Measurements from ENCODE around the gene PAPPA.

DNA sequence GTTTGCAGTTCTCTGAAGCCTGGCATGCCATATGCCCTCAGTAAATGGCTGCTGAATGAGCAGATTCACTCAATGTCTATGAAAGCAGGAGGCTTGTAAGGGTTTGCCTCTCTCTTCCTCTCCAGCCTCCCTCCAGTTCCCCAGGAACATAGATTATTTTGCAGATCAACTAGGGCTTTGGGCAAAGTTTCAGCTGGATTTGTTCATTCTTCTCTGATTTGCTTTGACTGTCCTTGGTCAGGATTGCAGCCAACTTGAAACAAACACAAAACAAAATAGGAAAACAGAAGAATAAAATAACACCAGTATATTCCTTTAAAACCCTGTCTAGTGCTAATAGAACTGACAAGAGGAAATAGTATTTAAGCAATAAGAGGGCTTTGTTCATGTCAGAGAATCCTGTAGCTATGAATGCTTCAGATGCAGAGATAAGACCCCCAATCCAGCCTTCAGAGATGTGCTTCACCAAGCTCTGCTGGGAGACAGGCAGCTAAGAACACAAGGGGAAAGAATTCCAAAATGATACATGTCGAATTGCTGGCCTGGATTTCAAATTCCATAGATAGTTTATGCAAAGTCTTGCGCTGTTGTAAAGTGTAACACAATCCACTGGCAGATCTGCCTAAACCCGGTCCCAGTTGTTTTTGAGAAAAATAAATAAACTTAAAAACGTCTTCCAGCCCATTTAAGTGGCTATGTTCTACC lies 174.3 kb downstream of the PAPPA start:
- TF ChIP-seq, protein P1, sequence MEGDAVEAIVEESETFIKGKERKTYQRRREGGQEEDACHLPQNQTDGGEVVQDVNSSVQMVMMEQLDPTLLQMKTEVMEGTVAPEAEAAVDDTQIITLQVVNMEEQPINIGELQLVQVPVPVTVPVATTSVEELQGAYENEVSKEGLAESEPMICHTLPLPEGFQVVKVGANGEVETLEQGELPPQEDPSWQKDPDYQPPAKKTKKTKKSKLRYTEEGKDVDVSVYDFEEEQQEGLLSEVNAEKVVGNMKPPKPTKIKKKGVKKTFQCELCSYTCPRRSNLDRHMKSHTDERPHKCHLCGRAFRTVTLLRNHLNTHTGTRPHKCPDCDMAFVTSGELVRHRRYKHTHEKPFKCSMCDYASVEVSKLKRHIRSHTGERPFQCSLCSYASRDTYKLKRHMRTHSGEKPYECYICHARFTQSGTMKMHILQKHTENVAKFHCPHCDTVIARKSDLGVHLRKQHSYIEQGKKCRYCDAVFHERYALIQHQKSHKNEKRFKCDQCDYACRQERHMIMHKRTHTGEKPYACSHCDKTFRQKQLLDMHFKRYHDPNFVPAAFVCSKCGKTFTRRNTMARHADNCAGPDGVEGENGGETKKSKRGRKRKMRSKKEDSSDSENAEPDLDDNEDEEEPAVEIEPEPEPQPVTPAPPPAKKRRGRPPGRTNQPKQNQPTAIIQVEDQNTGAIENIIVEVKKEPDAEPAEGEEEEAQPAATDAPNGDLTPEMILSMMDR (IDR thresholded peaks at IDR 0.05), result no peak
- TF ChIP-seq POLR2A (IDR thresholded peaks at IDR 0.05), result no peak
